Activated T-cell treated with anti-CD3 and anti-CD28 coated beads for 4 hours (primary cell): ENCODE results near the gene RNF207.

Experiments used
- DNase-seq: peaks from one replicate; pipeline ENCODE4 v3.0.0-alpha.2; 2020

The RNF207 gene

DNA sequence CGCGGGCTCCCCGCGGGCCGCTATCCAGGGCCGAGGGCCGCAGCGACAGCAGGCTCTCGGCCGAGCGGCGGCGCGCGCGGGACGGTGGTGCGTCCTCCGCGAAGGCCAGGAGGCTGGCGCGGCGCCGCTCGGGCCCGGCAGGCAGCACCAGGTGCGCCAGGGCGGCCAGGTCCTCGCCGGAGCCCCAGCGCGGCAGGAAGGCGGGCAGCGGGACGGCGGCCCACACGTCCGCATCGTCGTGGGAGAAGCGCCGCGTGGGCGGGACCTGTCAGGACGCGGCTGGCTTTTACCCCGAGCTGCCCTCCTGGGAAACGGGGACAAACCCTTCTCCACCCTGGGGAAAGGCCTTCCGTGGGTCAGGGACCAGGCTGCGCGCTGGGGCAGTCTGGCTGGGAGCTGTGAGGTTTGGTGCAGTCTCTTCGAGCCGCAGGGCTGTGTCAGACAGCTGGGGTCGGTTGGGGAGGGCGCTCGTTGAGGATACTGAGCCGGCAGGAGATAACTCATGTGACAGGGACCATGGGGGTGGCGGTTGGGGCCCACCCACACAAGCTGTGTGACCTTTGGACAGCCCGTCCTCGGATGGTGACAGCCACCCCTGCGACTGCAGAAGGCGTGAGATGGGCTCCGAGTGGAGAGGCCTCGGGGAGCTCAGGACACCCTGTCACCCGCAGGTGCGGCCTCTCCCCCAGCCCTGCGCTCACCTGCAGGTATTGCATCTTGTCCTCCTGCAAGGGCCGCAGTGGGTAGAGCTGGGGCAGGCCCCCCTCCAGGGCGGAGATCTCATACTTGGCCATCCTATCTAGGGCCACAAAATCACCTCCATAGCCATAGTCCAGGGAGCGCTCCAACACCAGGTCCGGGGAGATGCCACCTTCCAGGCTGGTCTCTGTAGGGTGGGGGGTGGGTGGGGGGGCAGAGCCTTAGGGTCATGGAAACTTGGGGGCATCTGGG, 44.1 kb downstream of the RNF207 start:
- DNase-seq, result no peak

DNA sequence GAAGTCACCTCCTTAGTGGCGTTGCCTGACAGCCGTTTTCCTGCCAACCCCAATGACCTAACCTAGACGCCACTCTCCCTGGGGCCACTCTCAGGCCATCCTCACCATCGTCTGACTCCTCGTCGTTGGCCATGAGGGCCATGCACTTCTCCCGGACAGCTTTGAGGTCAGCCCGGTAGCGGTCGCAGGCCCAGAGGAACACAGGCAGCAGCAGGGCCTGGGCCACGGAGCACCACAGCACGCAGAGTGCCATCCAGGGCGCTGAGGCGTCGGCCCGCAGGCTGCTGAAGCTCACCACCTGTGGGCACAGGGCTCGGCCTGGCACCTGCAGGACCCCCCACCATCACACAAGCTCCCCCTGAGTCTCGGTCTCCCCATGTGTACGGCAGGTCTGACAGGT, 45.3 kb downstream of the RNF207 start:
- DNase-seq, result no peak

DNA sequence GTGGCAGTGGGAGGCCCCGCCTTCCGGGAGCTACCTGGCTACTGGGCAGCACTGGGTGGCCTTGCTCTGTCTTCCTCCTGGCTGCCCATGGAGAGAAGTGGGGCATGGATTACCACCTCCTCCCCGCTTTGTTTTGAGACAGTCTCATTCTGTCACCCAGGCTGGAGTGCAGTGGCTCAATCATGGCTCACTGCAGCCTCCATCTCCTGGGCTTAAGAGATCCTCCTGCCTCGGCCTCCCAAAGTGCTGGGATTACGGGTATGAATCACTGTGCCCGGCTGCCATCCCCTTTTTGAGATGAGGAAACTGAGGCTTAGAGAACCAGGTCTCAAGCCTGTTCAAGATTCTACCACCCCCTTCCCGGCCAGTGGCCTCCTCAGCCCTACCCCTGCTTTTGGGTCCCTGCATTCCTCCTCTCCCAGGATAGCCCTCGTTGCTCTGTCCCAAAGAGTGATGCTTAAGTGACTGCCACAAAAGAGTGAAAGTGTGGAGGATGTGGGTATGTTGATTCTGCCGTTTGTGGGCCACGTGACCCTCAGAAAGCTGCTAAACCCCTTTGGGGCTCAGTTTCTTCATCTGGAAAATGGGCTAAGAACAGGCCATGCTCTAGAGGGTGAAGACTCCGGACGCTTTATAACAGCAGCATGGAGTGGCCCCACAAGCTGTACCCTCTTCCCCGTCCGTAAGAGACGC, 45.9 kb downstream of the RNF207 start:
- no peak for DNase-seq

DNA sequence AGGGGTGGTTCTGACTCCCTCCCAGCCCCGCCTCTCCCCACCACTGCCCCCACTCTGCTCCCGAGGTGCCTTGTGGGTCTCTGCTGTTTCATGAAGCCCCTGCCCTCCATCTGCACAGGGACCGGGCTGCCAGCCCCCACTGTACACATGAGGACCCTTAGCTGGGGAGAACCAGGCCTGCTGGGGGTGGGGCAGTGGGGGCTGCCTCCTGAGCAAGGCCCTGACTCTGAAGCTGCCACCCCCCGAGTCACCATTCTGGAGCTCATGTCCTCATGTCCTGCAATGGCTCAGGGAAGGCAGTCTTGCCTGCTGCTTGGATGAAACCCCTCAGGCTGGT, 46.4 kb downstream of the RNF207 start:
- no peak for DNase-seq

DNA sequence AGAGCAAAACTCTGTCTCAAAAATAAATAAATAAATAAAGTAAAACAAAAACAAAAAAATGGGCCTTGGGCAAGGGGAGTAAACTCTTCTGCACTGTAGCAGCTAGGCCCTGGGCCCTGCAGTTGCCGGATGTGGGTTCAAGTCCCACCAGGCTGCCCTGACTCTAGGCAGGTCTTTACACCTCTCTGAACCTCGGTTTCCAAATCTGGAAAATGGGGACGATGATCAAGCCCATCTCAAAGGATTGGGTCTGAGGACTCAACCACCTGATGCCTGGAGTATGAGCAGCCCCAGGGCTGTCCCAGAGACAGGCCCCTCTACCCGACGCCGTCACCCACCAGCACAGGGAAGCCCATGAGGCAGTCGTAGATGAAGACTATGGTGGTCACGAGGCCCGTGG, 47.5 kb downstream of the RNF207 start:
- no peak for DNase-seq

DNA sequence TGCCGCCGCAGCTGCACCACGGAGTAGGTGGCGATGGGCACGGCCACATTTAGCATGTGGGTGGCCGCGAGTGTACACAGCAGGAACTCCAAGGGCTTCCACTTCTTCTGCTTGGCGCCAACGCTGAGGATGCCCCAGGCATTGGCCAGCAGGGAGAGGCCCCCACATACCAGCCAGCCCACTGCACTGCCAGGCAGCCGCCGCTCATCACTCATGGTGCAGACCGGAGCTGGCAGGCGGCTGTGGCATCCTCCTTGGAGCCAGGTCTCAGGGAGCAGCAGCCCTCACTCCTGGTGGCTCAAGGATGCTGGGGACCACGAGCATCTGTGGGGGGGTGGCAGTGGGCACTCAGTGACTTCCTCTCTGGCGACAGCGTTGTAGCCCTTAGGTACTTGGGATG, 48.8 kb downstream of the RNF207 start:
- no peak for DNase-seq

DNA sequence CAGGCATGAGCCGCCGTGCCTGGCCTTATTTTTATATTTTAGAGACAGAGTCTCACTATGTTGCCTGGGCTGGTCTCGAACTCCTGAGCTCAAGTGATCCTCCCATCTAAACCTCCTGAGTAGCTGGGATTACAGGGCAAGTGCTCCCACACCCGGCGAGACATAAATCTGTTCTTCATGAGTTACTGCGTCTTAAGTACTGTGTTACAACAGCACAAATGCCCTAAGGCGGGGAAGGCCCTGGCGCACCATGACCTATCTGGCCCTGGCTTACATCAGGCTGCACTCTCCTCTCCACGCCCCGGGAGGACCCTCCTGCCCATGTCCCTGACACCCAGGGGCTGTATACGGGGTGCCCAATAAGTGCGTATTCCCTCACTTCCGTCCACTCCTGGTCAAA, 50.7 kb downstream of the RNF207 start:
- DNase-seq, result no peak

DNA sequence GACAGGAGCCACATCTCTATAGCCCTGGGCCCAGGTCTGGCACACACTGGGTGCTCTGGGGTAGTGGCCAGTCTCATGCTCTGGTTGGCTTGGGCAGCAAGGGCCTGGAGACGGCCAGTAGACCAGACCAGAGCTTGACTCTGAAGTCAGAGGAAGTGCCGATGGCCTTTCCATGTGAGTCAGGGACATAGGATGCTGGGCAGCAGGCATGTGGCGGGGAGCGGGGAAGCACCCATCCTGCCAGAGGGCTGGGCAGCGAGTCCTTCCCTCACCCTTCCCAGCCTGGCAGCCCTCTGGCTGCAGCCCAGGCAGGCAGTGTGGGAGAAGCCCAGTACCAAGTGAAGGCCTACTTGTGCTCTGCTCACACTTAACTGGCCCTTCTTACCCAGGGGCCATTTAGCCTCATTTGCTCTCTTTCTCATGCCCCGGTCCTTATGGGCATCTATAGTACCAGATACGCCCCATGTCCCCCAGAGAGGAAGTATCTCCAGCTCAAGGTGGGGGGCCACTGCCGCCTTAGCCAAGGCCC, 51.7 kb downstream of the RNF207 start:
- DNase-seq, result no peak

DNA sequence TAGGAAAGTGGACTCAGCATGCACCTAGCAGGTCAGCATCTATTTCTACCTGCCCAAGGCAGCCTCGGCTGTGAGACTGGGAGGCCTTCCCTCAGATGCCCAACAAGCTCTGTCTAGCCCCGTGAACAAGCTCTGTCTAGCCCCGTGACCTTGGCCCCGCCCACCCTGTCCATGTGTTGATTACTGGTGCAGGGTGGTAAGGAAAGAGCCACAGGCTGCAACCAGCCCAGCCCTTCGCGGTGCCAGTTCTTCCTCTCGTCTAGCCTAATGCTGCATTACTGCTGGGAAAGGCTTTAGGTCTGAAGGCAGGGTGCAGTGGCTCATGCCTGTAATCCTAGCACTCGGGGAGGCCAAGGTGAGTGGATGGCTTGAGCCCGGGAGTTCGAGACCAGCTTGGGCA, 52.8 kb downstream of the RNF207 start:
- no peak for DNase-seq

DNA sequence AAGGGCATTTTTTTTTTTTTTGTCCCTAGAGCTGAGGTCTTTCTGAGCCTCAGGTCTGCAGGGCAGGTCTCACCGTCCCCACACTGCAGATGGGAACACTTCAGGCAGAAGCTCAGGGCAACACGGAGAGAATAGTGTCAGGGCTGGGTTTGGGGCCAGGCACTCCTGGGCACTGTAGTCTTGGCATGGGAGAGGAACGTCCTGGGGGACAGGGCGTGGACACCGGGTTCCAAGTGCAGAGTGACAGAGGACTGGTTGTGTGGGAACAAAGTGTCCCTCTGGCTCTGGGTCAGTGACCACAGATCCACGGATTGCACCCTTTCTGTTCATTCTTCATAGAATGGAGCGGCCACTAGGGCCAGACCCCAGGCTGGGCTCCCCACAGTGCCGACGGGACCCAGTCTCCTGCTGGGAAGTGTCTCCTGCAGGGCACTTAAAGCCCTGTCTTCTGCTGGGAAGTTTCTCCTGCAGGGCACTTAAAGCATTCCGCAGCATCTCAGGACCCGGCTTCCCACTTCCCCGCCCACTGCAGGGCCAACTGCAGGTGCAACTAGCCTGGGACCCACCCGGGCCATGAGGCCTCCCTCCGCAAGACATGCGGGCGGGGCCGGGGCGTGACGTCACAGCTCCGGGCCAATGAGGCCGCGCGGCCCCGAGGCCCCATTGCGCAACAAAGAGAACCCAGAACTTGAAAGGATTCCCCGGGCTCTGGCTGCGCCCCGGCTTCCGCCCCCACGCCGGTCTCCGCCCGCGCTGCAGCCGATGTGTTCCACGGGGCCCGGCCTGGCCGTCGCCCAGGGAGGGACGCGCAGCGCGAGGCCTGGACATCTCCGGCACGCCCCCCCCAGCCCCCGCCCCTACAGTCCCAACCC, 53.8 kb downstream of the RNF207 start:
- DNase-seq, result peak; percentile 73

DNA sequence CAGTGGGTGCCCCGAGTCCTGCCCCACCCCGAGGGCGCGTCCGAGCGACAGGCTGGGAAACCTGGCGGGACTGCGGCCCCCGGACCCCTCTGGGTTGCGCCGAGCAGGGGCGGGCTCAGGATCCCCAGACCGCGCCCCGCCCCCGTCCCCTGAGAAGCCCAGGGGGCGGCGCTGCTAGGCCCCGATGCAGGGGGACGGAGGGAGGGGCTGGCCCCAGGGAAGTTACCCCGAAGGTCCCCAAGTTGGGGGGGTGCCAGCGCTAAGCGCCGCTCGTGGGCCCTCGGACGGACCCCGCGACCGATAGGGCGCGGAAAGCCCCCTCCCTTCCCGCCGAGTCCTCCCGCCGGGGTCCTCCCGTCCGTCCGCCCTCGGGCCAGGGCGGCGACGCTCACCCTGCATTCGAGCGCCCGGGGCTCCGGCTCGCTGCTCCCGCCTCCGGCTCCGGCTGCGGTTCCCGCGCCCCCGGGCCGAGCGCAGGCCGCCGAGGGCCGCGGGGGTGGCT, 54.6 kb downstream of the RNF207 start:
- no peak for DNase-seq

DNA sequence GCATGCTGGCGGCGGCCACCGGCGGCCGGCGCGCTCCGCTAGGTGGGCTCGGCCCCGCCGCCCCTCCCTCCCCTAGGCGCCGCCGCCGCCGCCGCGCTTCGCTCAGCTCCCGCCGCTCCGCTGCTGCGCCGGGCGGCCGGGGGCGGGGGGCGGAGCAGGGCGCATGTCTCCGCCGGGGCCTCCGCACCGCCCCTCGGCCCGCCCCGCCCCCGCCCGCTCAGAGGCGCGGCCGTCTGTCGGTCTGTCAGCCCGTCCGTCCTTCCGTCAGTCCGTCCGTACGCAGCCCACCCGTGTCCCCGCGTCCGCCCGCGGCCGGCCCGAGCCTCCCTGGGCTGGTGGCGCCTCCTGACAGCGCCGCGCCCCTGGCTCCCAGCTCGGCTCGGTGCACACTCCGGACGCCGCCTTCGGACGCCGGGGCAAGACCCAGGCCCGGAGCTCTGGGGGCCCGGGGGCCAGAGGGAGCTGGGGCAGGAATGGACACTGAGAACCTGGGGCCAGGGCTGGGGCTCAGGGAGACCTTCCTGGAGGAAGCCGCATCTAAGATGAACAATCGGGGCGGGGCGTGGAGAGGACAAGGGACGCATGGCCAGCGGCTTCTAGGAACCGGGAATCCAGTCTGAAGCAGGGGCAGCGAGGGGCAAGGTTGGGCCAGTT, 55.2 kb downstream of the RNF207 start, which contains the start of gene GPR153:
Gene GPR153, minus strand, starts transcription at position 138 of the 654 bp plus-strand sequence. CDS start 6,193 bp downstream, outside the sequence.
- DNase-seq, result peak; percentile 42

DNA sequence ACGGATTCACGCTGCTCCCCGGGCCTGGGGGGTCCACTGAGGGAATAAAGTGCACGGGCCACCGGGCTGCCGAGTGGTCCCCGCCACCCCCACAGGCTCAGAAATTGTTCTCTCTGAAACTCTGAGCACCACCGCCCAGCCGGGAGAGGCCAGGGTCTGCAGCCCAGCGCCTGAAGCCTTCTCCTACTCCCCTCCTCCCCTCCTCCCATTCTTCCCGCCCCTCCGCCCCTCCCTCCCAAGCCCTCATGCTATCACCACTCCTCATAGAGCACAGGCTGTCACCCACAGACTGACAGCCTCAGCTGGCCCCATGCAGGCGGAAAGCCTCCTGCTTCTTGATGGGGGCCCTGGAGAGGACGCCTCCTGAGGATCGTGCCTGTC, 55.7 kb downstream of the RNF207 start:
- no peak for DNase-seq

DNA sequence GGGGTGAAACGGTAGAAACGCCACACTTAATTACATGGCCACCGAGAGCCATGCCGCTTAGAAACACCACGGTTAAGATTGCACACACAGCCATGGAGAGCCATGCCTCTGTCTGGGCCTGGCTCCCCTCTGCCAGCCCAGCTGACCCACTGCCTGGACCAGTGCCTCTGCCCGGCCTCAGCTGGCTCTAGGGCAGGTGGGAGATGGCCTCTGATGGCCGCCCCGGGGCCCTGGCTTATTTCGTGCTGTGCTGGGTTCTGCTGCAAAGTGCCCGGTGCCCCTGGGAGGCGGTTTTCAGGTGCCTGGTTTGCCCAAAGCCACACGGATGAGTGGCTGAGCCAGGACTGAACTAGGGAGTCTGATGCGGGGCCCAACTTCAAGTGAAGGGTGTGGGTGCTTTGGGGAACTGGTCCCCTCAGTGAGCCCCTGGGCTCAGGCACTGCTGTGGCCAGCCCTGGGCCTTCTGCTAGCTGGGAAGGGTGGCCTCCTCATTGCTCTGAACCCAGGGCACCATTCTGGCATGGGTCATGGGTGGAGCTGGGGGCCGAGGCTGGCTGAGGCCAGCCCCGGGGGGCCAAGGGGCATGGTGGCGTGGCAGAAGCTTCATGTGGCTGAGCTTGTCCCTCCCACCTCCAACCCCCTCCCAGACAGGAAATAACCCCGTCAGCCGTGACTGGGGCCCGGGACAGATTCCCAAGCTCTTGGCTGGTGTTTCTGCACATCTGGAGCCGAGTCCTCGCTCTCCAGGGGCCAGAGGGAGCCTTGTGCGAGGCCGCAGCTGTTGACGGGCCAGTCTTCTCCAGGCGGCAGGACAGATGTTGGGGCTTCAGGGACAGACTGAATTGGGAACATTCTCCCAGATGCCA, 56.9 kb downstream of the RNF207 start:
- DNase-seq, result no peak

DNA sequence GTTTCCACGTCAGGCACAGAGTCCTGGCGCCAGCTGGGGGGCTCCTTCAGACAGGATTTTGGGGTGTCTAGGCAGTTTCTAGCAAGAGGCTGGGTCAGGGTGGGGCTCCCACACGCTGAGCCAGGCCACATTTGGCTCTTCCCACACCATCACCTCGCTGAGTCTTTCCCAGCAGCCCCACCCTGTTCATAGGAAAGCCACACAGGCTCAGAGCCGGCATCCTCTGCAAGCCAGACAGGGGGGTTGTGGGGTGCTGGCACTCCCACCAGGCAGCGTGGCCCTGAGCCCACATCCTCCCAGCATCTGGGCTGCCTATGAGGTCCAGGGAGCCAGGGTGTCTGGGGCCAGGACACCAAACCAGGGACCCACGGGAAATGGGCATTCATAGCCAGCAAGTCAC, 57.8 kb downstream of the RNF207 start:
- no peak for DNase-seq

DNA sequence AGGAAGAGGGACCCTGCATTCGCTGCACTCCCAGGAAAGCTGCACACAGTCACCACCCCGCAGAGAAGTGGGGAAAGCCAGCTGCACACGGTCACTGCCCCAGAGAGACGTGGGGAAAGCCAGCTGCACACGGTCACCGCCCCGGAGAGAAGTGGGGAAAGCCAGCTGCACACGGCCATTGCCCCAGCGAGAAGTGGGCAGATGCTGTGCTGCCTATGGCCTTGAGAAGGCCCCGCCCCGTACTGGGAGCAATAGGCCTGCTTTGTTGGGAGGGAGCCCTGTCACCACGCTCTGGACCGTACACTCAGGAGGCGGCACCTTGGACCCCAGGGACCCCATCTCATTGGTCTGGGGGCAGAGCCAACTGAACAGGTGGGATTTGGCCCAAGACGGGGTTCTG, 59.2 kb downstream of the RNF207 start:
- DNase-seq, result no peak

DNA sequence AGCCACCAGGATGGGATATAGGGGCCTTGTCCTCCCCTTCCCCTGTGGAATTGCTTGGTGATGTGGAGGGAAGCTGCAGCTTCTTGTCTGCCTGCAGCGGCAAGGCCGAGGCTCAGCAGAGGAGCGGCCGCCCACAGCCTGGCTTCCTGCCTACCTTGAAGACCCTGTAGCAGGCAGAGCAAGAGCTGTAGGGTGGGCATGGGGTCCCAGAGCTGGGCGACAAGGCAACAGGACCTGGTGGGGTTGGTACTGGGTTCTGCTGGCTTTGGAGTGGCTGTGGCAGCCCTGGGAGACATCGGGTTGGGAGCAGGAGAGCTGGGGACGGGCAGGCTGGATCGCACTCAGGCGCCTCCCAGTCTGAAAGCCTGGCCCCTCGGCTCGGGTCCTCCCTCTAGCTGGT, 60.7 kb downstream of the RNF207 start:
- DNase-seq, result no peak

DNA sequence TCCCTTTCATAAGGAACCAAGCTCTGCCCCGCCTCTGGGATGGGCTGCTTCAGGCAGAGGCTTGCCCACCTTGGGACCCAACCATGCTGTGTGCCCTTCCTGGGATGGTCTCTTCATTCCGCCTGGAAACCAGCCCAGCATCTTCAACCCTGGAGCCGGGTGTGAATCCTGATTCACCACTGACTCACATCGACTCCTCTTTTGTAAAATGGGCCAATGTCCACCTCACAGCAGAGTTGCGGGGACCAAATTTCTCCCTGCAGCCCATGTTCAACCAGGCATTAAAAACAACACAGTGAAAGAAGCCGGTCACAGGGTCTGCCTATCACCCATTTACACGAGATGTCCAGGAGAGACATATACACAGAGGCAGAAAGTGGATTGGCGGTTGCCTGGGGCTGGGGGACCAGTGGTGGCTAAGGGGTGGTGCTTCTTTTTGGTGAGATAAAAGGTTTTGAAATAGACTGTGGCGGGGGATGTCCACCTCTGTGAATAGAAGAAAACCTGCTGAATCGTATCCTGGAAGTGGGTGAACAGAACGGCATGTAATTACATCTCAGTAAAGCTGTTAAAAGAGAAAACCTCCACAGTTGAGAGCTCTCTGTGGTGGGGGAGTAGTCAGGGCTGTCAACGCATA, 61.9 kb downstream of the RNF207 start:
- no peak for DNase-seq

DNA sequence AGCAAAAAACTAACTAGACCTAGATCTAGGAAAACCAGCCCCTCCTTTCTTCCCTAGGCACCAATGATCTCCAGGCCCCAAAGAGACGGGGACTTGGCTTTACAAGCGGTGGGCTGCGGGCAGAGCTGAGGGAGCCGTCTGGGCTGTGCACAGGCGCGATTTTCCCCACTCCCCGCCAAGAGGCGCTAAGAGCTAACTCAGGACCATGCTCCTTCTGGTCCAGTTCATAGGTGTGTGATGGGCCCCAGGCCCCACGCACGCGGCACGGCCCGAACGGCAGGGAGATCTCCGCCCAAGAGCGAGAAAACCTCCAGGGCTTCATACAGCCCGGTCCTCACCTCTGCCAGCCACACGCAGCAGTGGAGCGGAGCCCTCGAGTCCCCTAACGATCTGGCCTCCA, 62.5 kb downstream of the RNF207 start:
- no peak for DNase-seq

DNA sequence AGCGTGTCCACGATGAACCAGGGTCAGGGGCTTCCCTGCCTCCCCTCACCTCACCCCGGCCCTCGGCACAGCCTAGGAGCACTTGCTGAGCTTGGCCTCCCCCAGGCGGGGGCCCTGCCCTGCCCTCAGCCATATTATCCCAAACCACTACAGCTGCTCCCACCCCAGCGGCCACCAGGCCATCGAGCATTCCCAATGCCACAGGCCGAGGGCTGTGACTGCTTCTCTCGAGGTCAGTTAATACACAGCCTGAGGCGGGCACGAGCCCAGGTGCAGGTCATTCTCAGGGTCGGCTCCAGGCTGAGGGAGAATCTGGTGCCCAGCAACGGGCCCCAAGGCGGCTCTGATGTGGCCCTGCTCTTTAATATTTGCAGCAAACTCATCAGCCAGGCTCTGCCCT, 63.4 kb downstream of the RNF207 start:
- DNase-seq, result no peak
